OCI-LY3 (cell line): Measurements from ENCODE around the gene EGLN1.

Source experiments
- H2AFZ ChIP-seq: fragments of 200-600, 300-600 bp; shearing (Covaris generic); 2 replicates; pipeline ENCODE4 v1.6.0; 2014; ENCODE audit warnings: antibody characterized with exemption, low read depth, low read length
- H3K27ac ChIP-seq: fragments of 200-600, 300-600 bp; sonication (generic); 2 replicates; pipeline ENCODE4 v1.5.1; 2014; ENCODE audit warnings: mild to moderate bottlenecking, low read length, moderate library complexity, mixed read lengths
- H3K27me3 ChIP-seq: fragments of 200-600, 300-600 bp; sonication (generic); 2 replicates; pipeline ENCODE4 v1.6.1; 2014; ENCODE audit warnings: low read depth, low read length, mixed read lengths
- H3K36me3 ChIP-seq: fragments of 200-600, 300-600 bp; sonication (generic); replicated peaks from 2 replicates; pipeline ENCODE3; 2014; ENCODE audit warnings: low read depth, low read length, mixed read lengths
- H3K4me1 ChIP-seq: fragments of 300-600, 200-600 bp; sonication (generic); 2 replicates; pipeline ENCODE4 v1.6.1; 2014; ENCODE audit warnings: low read length, mixed read lengths
- H3K4me2 ChIP-seq: fragments of 200-600, 300-600 bp; sonication (generic); 2 replicates; pipeline ENCODE4 v1.6.1; 2014; ENCODE audit warnings: low read length, mixed read lengths
- H3K4me3 ChIP-seq: fragments of 300-600, 200-600 bp; sonication (generic); 2 replicates; pipeline ENCODE4 v1.5.1; 2014; ENCODE audit warnings: antibody characterized with exemption, mild to moderate bottlenecking, low read length, moderate library complexity
- H3K79me2 ChIP-seq: fragments of 300-600, 200-600 bp; shearing (Covaris generic); 2 replicates; pipeline ENCODE4 v1.6.1; 2014; ENCODE audit warnings: mild to moderate bottlenecking, low read length, mixed read lengths
- H3K9ac ChIP-seq: fragments of 300-600, 200-600 bp; shearing (Covaris generic); 2 replicates; pipeline ENCODE4 v1.6.0; 2014; ENCODE audit warnings: mild to moderate bottlenecking, low read length, moderate library complexity
- H3K9me3 ChIP-seq: fragments of 200-600, 300-600 bp; shearing (Covaris generic); 2 replicates; pipeline ENCODE4 v1.6.1; 2014; ENCODE audit warnings: low read length, mixed read lengths; ENCODE audit not compliant: insufficient read depth
- H4K20me1 ChIP-seq: fragments of 200-600, 300-600 bp; sonication (generic); 2 replicates; pipeline ENCODE4 v1.6.1; 2016; ENCODE audit warnings: low read length, mixed read lengths; ENCODE audit not compliant: insufficient read depth
- CTCF ChIP-seq: fragments of 200-600, 300-600 bp; sonication (generic); IDR thresholded peaks from 2 replicates; pipeline ENCODE4 v1.5.1; 2014; ENCODE audit warnings: antibody characterized with exemption, low read length, low read depth
- EZH2phosphoT487 ChIP-seq: fragments of 200-600 bp; shearing (Covaris generic); IDR thresholded peaks from 2 replicates; pipeline ENCODE4 v1.6.1; 2018; ENCODE audit warnings: antibody characterized with exemption, mixed run types, low read depth

EGLN1 gene

GRCh38 chr1:231382426-231382825 lies 39.7 kb downstream of the EGLN1 start:
- Histone ChIP-seq H3K36me3 (peaks cover 3% of the 10 kb centered on the region), H3K4me1 (no peaks in the 10 kb centered on the region), H3K9me3 (no peaks in the 10 kb centered on the region), H3K4me2 (no peak overlapping the region), H3K9ac (no peak overlapping the region), H3K27me3 (no peaks in the 10 kb centered on the region), H3K79me2 (peaks cover 74% of the 10 kb centered on the region), H3K27ac (no peak overlapping the region), H4K20me1 (peaks cover 94% of the 10 kb centered on the region), H2AFZ (no peak overlapping the region), H3K4me3 (no peak overlapping the region)
- no peak for TF ChIP-seq EZH2phosphoT487
- no peak for TF ChIP-seq CTCF

- Histone ChIP-seq H3K36me3 (peaks cover 3% of the 10 kb centered on the region), H3K4me2 (no peak overlapping the region), H3K79me2 (peaks cover 77% of the 10 kb centered on the region)
Observed at GRCh38 chr1:231381729-231382128, 40.4 kb downstream of the EGLN1 start.

GRCh38 chr1:231376875-231377549 lies 45.1 kb downstream of the EGLN1 start:
- no peaks in the 10 kb centered on the region for H3K9me3 ChIP-seq
- peaks cover 59% of the 10 kb centered on the region for H3K79me2 ChIP-seq
- H3K4me3 ChIP-seq = no peak overlapping the region
- no peak overlapping the region for H3K27ac ChIP-seq
- TF ChIP-seq EZH2phosphoT487 = no peak
- TF ChIP-seq CTCF = no peak
- no peaks in the 10 kb centered on the region for H3K27me3 ChIP-seq
- H3K9ac ChIP-seq = no peak overlapping the region
- peaks cover 86% of the 10 kb centered on the region for H4K20me1 ChIP-seq
- H3K4me2 ChIP-seq = no peak overlapping the region
- H3K36me3 ChIP-seq = no peaks in the 10 kb centered on the region
- no peaks in the 10 kb centered on the region for H3K4me1 ChIP-seq
- no peak overlapping the region for H2AFZ ChIP-seq

More at GRCh38 chr1:231381729-231382128, 40.4 kb downstream of the EGLN1 start:
- H3K27me3 ChIP-seq = no peaks in the 10 kb centered on the region
- no peak overlapping the region for H3K4me3 ChIP-seq
- H3K4me1 ChIP-seq = no peaks in the 10 kb centered on the region
- H2AFZ ChIP-seq = no peak overlapping the region
- H3K27ac ChIP-seq = no peak overlapping the region
- peaks cover 96% of the 10 kb centered on the region for H4K20me1 ChIP-seq
- H3K9me3 ChIP-seq = no peaks in the 10 kb centered on the region
- TF ChIP-seq EZH2phosphoT487 = no peak
- no peak for TF ChIP-seq CTCF
- H3K9ac ChIP-seq = no peak overlapping the region

- Histone ChIP-seq H4K20me1 (peaks cover 85% of the 10 kb centered on the region), H3K9me3 (no peaks in the 10 kb centered on the region), H3K36me3 (no peaks in the 10 kb centered on the region), H3K9ac (no peak overlapping the region), H3K4me2 (no peak overlapping the region), H3K4me3 (no peak overlapping the region), H3K27me3 (no peaks in the 10 kb centered on the region), H3K4me1 (no peaks in the 10 kb centered on the region), H3K27ac (no peak overlapping the region), H2AFZ (no peak overlapping the region), H3K79me2 (peaks cover 50% of the 10 kb centered on the region)
- TF ChIP-seq CTCF (no peak), EZH2phosphoT487 (no peak)
Observed at GRCh38 chr1:231376101-231376500, 46.0 kb downstream of the EGLN1 start.
